ENCODE measurements around the gene B4GALT6.
"Not testable (repeated sequence)": the region's sequence is repeated elsewhere in the genome, so short reads cannot be mapped to it uniquely, and the experiment has no call there.

Gene B4GALT6, protein sequence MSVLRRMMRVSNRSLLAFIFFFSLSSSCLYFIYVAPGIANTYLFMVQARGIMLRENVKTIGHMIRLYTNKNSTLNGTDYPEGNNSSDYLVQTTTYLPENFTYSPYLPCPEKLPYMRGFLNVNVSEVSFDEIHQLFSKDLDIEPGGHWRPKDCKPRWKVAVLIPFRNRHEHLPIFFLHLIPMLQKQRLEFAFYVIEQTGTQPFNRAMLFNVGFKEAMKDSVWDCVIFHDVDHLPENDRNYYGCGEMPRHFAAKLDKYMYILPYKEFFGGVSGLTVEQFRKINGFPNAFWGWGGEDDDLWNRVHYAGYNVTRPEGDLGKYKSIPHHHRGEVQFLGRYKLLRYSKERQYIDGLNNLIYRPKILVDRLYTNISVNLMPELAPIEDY

DNA sequence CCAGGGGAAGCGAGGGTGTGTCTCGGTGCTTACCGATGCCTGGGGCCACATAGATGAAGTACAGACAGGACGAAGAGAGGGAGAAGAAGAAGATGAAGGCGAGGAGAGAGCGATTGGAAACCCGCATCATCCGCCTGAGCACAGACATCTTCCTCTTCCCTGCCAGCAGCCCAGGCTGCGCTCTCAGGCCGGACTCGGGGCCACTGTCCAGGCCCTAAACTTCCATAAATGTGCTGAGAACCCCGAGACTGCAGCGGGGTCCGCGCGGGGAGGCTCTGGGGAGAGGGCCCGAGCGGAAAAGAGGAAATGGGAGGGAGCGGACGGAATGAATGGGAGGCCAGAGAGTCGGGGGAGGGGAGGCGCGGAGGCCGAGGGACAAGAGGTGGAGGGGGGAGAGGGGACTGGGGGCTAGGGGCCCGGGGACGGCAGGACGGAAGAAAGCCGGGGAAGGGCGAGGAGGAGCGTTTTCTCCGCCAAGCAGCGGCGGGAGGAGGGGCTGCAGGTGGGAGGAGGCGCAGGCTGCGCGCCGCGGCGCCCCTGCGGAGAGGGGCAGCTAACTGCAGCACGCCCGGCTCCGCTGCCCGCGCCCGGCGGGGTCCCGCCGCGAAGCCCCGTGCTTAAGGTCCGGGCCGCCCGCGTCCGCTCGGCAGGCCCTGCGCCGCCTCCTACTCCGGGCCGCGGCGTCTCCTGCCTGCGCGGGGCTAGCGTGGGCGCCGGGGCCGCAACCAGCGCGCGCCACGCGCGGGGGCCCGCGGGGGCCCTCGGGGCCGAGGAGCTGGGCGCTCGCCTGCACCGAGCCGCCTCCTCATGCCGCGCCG, at the start of gene B4GALT6:
Gene B4GALT6 (minus strand): TSS at position 303 of the 818 bp plus-strand sequence. CDS start 155 bp downstream, at position 148.
- peak; percentile 27 for DNase-seq (ENCODE audit: low spot score)

DNA sequence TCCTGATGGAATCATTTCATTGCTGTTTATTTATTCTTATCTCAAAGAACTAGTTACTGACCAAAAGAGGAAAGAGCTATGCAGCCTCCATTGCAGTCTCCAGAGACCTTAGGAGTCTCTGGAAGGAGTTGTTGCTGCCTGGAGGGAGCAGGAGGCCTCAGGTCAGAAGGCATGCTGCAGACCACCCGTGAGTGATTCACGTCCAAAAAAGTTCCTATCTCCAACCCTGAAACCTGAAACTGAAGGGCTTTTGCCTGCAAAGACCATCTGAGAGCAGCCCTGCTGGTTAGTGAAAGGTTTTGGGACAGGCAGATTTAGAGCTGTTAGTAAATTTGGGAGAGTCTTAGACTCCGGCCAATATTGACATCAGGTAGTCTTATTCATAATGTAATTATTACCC, 47.2 kb upstream of the B4GALT6 start:
- DNase-seq (ENCODE audit: low spot score): no peak

DNA sequence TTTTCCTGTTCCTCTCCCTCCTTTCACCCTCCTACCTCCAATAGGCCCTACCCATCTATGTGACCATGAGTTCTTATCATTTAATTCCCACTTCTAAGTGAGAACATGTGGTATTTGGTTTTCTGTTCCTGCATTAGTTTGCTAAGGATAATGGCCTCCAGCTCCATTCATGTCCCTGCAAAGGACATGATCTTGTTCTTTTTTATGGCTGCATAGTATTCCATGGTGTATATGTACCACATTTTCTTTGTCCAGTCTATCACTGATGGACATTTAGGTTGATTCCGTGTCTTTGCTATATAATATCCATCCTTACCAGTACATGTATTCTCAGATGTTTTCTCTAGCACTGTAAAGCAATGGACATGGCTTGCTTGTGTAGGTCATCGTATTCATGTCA, 44.8 kb upstream of the B4GALT6 start:
- DNase-seq (ENCODE audit: low spot score): not testable (repeated sequence)

DNA sequence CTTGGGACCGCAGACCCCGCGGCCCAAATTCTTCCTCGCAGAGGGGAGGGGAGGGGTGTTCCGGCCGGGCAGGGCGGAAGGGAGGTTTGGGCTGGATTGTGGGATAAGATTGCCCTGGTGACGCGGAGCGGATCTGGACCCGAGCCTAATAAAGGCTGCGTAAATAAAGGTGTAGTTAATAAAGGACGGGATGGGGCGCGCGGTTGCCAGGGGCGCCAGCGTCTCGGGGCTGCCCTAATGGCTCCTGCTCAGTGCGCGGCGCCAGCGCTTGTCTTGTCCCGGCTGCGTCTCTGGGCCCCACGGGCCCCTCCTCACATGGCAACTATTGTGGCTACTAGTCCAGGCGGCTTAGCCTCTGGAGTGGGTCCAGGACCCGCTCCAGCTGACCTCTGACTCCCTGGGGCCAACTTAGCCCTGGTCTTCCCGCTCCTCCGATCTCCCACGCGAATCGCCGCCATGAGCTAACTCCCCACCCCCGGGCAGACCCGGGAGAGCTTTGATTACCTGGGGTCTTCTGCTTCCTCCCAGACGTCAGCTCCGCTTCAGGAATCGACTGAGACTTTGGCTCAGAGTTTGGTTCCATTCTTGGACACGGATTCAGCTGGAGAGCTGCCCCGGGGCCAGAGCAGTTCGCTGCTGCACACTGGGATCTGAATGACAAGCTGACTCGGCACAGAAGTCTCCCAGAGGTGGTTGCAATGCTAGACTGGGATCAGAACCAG, 39.8 kb upstream of the B4GALT6 start:
- peak; percentile 21 for DNase-seq (ENCODE audit: low spot score)

DNA sequence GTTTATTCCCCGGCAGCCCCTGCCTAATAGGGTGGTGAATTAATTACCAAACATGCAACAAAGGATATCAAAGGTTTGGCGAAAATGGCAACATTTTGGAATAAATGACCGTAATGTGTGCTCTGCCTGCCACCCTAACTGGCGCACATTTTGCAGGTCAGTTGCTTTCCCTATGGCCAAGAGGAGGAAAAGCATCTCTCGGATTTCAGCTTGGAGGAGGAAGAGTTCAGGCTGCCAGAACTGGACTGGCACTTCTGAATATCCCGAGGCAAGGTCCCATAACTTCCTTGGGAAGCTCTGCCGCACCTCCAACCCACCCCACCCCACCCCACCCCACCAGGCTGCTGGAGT, 39.2 kb upstream of the B4GALT6 start:
- no peak for DNase-seq (ENCODE audit: low spot score)

DNA sequence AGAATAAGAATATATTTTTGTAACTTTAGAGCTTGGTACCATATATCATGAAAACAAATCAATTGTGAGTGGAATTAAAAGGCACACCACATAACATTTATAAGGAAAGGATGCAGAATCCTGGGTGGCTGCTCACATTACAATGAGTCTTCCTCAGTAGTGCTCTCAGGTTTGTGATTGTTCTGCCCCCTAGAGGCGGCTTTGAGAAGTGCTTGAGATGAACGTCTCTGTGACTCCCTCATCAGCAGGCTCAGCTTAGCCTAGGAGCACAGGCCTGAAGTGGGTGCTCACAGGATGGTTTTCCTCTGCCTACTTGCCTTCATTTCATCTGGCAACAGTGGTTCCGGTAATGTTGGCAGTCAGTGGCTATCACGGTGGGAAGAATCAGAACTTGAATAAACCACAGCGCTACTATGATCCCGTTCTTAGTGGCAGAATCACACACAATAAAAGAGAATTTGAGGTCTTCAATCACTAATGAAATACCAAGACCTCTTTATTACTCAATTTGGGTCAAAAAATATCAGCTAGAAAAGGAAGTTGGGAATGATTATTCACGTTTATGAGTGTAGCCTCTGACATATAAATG, 38.1 kb upstream of the B4GALT6 start:
- peak; percentile 82 for DNase-seq (ENCODE audit: low spot score)

DNA sequence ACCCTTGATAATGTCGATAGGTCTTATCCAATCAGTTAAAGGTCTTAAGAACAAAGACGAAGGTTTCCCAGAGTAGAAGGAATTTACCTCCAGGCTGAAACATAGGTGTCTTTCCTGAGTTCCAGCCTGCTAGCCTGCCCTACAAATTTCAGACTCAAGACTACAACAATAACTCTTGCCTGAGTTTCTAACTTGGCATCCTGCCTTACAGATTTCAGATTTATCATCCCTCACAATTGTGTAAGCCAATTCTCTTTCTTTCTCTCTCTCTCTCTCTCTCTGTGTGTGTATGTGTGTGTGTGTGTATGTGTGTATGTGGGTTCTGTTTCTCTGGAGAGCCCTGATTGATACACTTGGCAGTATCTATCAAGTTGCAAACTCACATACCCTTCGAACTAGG, 37.2 kb upstream of the B4GALT6 start:
- no peak for DNase-seq (ENCODE audit: low spot score)

DNA sequence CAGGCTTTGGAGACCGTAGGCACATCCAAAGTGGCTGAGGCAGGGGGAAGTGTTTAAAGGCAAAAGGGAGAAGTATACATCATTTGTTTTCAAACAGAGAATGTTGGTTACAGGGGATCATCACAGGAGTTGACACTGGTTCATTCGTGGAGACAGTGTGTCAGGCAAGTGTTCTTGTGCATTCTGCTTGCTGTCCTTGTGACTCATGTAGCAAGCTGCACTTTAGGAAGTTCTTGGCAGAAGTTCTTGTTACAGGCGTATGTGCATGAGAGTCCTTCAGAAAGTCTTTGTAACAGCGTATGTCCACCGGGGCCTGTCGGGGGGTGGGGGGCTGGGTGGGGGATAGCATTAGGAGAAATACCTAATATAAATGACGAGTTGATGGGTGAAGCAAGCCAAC, 36.5 kb upstream of the B4GALT6 start:
- DNase-seq (ENCODE audit: low spot score): no peak

DNA sequence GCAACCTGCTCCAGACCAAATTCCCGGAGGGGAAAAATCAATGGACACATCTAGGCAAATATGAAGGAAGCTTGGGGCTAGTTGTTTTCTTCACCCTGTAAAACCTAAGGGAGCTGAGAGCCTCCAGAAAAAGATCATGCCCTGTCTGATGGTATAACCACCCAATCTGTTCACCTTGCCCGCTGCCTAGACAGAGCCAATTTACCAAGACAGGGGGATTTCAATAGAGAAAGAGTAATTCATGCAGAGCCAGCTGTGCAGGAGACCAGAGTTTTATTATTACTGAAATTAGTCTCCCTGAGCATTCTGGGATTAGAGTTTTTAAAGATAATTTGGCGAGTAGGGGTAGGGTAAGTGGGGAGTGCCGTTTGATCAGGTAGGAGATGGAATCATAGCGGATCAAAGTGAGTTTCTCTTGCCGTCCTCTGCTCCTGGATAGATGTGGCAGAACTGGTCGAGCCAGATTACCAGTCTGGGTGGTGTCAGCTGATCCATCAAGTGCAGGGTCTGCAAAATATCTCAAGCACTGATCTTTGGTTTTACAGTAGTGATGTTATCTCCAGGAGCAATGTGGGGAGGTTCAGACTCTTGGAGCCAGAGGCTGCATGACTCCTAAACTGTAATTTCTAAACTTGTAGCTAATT, 35.1 kb upstream of the B4GALT6 start:
- no peak for DNase-seq (ENCODE audit: low spot score)

DNA sequence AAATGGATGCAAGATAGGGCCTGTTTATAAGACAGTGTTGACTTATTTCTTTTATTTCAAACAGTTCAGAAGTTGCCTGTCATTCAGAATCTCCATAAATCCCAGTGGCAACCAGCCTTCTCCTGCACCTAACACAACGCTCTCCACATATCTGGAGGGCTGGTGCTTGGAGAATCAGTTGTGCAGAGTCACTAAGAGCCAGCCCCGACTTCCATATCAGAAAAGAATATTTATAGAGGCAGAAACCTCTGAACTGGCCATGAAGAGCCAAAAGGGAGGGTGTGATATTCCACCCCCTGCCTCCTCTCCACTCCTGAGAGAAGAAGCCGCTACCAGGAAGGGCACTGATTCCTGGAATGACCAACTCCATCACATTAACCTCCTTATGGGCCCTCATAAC, 34.0 kb upstream of the B4GALT6 start:
- no peak for DNase-seq (ENCODE audit: low spot score)

DNA sequence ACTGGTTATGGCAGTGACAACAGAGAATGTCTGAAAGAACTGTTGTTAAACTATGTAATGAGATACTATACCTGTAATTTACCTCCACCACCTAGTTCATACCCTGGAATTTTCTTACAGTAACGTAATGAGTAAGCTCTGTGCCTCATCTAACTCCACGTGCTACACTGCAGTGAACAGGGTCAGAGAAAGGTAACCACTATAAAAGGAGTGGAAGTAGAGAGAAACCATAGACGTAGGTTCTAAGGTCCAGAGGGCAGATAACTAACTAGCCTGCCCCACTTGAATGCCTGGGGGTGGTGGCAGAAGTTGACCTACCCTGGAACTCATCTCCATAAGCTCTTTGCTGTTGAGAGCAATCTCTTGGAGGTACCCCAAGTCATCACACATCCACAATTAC, 32.0 kb upstream of the B4GALT6 start:
- DNase-seq (ENCODE audit: low spot score): no peak

DNA sequence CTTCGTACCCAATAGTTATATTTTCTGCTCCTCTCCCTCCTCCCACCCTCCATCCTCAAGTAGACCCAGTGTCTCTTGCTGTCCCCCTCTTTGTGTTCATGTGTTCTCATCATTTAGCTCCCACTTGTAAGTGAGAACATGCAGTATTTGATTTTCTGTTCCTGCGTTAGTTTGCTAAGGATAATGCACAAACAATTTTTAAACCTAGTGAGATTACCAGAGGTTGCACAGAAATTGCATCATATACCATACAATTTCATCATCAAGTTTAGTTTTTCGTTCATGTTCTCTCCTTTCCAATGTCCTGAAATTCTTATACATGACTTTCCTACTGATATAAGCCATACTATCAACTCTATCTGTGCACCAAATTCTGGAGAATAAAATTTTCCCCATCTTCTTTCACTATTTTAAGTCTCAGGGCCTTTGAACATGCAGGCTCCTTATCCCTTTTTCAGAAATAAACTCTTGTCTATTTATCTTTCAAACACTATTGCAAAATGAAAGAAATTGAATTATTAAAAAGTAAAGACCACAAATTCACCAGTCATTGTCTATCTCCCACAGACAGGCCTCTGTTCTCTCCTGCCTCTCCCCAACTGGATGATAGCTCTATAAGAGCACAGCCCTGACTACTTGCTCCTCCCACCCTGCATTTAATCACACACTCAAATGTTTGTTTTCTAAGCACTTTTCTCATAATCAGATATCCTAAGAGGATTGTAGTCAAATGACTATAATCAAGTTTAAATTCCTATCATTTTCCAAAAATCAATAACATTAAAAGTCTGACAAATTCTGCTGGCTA, 27.2 kb upstream of the B4GALT6 start:
- DNase-seq (ENCODE audit: low spot score): no peak

DNA sequence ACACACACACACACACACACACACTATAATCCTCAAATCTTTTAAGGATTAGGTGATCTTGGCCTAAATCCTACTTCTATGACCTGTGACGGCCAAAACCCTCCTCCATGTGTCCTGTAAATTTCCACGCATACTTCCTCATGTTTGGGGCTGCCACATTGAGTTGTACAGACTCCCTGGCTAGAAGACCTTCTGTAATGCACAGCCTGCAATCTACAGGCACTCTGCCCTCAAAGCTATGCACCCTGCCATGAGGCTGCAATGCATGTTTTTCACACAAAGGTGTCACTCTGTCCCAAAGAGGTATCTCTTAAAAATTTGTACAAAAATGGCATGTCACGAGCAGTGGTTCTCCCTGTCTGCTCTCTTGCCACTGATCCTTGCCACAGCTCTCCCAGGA, 26.4 kb upstream of the B4GALT6 start:
- no peak for DNase-seq (ENCODE audit: low spot score)

DNA sequence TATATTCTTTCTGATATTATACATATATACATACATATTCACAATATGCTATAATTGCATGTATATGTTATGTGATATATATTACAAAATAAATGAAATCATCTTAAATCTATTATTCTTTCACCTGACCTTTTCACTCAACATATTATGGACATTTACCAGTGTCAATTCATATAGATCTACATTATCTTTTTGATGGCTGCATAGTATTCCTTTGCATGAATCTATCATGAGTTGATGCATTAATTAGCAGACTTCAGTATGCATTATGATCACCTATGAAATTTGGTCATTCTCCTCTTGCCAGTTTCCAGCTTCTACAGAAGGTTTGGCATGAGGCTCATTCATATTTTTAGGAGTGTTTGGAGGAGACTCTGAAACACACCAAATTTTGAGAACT, 23.4 kb upstream of the B4GALT6 start:
- no peak for DNase-seq (ENCODE audit: low spot score)

DNA sequence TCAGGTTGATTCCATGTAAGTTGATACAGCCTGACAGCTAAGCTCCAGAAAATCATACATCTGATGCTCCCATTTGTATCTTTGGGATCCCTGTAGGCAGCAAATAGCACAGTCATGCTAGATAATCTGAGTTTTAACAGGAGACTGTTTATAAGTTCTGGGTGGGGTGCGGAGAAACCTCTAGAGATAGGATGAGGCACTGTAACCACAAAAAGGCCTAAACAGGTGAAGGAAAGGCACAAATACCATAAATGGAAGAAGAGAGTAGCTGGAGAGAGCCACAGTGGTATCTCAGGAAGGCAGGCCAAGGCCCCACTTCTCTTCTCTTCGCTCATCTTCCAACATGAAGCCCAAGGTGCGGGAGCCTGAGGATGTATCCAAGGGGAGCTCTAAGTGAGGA, 18.1 kb upstream of the B4GALT6 start:
- no peak for DNase-seq (ENCODE audit: low spot score)

DNA sequence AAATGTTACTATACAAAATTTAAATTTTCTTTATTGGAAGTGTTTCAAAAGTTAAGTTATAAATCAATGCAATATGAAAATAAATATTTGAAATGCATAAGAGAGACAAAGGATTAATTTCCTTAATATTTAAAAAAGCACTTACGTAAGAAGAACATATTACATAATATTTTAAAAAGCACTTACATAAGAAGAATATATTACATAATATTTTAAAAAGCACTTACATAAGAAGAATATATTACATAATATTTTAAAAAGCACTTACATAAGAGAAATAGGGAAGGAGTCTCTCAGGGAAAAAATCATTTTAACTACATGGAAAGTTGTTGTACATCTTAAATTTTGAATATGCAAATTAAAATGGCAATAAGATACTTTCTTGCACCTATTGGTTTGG, 17.4 kb upstream of the B4GALT6 start:
- no peak for DNase-seq (ENCODE audit: low spot score)

DNA sequence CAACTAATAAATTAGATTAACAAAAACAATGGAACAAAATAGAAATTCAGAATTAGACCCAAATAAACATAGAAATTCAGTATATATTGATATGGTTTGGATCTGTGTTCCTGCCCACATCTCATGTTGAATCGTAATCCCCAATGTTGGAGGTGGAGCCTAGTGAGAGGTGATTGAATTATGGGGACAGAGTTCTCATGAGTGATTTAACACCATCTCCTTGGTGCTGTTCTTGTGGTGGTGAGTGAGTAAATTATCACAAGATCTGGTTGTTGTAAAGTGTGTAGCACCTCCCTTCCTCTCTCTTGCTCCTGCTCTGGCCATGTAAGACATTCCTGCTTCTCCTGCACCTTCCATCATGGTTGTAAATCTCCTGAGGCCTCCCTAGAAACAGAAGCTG, 16.6 kb upstream of the B4GALT6 start:
- DNase-seq (ENCODE audit: low spot score): no peak

DNA sequence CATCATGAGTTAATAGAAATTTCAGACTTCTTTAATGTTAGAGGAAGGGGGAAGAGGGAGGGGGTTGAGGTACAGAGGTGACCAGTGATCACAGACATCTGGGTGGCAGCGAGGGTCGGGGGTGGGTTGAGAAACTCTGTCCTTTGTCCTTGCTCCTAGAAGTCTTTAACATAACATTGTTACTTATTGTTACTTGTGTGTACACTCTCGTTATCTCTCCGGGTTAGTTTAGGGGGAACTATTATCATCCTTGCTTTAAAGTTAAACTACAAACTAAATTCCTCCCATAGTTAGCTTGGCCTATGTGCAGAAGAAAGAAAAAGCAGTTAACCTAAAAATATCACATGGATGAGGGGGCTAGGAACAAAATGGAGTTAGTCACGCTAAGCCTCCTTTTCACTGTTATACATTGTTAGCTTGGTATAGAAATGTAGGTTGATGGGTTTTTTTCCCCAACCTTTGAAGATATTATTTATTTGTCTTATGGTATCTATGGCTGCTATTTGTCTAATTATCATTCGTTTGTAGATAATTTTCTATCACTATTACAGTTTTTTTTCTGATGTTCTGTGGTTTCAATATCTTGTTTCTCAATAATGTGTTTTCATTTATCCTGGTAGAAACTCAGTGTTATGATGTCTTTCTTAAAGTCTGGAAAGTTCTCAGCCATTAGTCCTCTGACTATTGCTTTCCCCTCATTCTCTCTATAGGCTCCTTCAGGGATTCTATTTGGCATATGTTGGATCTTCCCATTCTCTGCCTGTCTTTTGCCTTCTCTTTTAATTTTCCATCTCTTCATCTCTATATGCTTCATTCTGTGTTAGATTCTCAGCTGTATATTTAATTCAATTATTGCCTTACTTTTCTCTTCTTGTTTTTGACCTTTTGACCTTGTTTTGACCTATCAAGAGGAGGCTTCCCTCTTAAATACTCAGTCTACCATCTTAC, 13.2 kb upstream of the B4GALT6 start:
- DNase-seq (ENCODE audit: low spot score): no peak

DNA sequence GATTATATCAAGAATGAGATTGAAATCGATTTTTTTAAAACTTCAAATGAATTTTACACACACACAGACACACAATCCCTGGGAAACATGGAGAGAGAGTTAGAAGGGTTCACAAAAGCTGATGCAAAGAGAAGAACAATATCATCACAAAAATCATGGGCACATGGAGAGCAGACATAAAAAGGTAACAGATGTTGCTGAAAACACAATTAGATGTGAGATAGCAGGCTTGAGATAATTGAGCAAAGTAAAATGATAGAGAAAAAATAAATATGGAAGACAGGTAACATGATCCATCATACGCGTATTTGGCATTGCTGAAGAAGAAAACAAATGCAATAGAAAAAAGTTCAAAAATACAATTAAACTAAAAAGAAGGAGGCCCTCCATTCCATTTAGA, 11.6 kb upstream of the B4GALT6 start:
- DNase-seq (ENCODE audit: low spot score): no peak

DNA sequence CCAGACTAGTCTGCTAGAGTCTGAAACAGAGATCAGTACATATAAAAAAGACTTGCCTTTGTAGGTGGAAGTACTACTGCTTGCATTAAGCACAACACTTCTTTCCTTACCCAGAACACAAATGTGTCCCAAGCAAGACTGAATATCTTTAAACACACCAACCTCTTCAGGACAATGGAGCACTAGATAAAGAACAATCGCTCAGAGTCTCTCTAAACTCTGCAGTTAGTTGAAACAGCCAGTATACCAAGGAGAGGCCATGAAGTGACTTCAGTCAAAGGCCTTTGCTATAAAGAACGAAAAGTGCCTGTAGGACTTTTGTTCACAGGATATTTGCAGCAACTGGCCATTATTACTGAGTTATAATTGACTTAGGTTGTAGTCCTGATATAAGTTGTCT, 9.9 kb upstream of the B4GALT6 start:
- no peak for DNase-seq (ENCODE audit: low spot score)
